ENCODE results near the gene ANKRD60. TPM values are rescaled to one million over a fixed set of nuclear protein-coding genes. Genes with fewer than 3 reads are reported as not detected.

ANKRD60 gene
- total RNA-seq, 1 donor from 2014 or later = not detected

DNA sequence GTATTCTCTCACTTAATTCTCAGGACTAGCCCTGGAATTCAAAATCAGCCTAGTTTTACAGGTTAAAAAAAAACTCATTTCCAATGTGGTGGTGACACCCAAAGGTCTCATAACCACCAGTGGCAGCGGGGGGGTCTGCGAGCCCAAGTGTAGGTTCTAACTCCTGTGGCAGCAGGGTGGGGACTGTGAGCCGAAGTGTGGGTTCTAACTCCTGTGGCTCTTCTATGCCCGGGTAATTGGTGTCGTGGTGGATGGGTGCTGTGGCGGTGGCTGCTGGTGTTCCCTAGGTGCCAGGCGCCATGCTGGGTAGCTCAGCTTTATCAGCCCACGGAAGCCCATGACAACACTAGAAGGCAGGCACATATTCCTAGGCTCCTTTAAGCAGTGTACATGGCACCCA, 4.9 kb upstream of the ANKRD60 start:
- H3K27me3 ChIP-seq = peaks cover 9% of the 10 kb centered on the region
- peaks cover 11% of the 10 kb centered on the region for H3K36me3 ChIP-seq
- peaks cover 3% of the 10 kb centered on the region for H3K4me1 ChIP-seq
- no peaks in the 10 kb centered on the region for H3K9me3 ChIP-seq
- ATAC-seq (no peak), DNase-seq (no peak)
- H3K27ac ChIP-seq = no peak overlapping the region
- intact Hi-C loops (cut with DNase I) = no loop called here
- H3K4me3 ChIP-seq = no peak overlapping the region
- TF ChIP-seq, protein P1, sequence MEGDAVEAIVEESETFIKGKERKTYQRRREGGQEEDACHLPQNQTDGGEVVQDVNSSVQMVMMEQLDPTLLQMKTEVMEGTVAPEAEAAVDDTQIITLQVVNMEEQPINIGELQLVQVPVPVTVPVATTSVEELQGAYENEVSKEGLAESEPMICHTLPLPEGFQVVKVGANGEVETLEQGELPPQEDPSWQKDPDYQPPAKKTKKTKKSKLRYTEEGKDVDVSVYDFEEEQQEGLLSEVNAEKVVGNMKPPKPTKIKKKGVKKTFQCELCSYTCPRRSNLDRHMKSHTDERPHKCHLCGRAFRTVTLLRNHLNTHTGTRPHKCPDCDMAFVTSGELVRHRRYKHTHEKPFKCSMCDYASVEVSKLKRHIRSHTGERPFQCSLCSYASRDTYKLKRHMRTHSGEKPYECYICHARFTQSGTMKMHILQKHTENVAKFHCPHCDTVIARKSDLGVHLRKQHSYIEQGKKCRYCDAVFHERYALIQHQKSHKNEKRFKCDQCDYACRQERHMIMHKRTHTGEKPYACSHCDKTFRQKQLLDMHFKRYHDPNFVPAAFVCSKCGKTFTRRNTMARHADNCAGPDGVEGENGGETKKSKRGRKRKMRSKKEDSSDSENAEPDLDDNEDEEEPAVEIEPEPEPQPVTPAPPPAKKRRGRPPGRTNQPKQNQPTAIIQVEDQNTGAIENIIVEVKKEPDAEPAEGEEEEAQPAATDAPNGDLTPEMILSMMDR (IDR thresholded peaks at IDR 0.05) = no peak

DNA sequence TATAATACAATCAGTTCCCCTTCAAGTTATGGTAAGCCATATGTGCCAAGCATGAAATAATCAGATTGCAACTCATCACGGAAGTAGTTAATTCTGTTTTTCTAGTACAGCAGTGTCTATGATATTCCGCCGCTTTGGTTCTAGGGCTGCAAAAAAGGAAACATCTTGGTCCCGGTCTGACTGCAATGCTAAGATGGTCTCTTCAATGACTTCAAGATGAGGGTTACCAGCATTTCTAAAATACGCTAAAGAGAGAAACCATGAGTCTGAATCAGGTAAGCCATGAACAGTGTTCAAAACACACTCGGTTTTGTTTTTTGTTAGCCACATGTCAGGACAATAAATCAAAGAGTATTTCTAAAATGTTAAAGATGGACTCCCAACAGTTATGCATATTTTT, 3.2 kb upstream of the ANKRD60 start:
- Histone ChIP-seq H3K4me3 (no peak overlapping the region), H3K4me1 (peaks cover 3% of the 10 kb centered on the region), H3K9me3 (no peaks in the 10 kb centered on the region), H3K36me3 (peaks cover 11% of the 10 kb centered on the region), H3K27me3 (peaks cover 25% of the 10 kb centered on the region), H3K27ac (no peak overlapping the region)
- ATAC-seq (no peak), DNase-seq (no peak)
- intact Hi-C loops (cut with DNase I) = no loop called here
- TF ChIP-seq, protein P1 (IDR thresholded peaks at IDR 0.05) = no peak

DNA sequence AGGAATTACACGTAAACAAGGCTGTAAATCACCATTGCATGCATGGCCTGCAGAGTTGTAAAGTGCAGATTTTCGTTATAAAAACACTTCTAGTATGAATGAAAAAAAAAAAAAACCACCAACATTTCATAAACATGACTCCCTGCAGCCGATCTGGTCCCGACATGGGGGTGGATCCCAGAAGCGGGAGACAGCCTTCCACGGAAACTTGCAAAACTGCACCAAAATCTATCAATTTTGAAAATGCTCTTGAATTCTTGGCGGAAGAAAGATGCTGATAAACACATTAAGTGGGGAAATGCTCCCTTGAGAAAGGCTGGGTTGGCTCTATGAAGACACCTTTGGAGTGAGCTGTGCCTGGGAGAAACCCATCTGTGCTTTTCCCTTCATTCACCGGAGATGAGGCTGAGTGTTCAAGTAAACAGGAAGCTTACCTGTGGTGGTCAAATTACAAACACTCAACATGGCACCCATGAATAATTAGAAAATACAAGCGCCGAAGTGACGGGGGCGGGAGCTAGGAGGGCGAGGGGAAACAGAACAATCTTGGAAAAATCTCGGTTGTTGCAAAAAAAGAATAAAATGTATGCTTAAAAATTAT, 845 bp upstream of the ANKRD60 start:
- H3K9me3 ChIP-seq = no peaks in the 10 kb centered on the region
- H3K4me1 ChIP-seq = peaks cover 3% of the 10 kb centered on the region
- peaks cover 35% of the 10 kb centered on the region for H3K27me3 ChIP-seq
- intact Hi-C loops (cut with DNase I) = no loop called here
- H3K4me3 ChIP-seq = no peak overlapping the region
- TF ChIP-seq, protein P1 (IDR thresholded peaks at IDR 0.05) = no peak
- H3K36me3 ChIP-seq = peaks cover 2% of the 10 kb centered on the region
- no peak overlapping the region for H3K27ac ChIP-seq
- DNase-seq = no peak
- no peak for ATAC-seq

DNA sequence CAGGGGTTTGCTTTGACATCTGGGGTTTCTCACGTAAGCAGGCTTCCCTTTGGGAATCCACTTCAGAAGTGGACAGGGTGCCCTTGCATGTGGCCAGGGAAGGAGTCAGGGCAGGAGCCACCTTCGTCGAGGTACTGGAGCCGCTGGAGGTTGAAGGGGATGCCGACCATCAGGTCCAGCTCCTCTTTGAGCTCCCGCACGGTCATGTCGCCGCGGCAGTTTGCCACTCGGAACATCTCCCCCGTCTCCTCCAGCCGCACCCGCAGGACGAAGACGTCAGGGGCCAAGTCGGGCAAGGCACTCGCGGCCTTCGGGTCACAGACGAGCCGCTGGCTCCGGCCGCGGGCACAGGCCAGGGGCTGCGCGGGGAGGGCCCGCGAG, 360 bp downstream of the ANKRD60 start:
- peak; percentile 32 for ATAC-seq
- no peaks in the 10 kb centered on the region for H3K36me3 ChIP-seq
- no peak overlapping the region for H3K27ac ChIP-seq
- TF ChIP-seq, protein P1 (IDR thresholded peaks at IDR 0.05) = no peak
- no peaks in the 10 kb centered on the region for H3K9me3 ChIP-seq
- H3K4me1 ChIP-seq = peaks cover 3% of the 10 kb centered on the region
- no peak overlapping the region for H3K4me3 ChIP-seq
- no peak for DNase-seq
- H3K27me3 ChIP-seq = peaks cover 41% of the 10 kb centered on the region
- intact Hi-C loops (cut with DNase I) = no loop called here

DNA sequence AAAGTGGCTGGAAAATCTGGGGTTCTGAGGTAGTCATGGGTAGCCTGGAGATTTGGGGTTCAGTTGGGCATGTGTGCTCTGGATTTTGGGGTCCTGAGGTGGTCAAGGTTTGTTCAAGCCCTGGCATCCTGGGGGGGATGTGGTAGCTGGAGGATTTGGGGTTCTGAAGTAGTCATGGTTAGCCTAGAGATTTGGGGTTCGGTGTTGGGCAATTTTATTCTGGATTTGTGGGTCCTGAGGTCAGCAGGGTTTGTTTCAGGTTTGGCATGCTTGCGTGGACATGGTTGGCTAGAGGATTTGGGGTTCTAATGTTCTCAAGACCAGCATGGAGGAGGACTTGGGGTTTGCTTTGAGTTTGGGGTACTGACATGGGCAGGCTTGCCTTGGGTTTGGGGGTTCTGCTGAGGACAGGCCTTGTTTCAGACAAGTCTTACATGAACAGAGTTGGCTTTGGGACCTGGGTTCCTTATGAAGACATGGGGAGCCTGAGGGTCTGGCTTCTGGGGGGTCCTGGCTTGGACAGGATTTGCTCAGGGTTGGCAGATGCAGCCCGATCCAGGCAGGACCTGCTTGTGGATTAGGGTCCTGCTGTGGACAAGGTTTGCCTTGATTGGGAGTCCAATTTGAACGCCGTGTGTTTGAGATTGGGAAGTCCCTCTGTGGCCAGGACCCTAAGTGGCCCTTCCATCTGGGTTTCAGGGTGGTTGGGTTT, 906 bp downstream of the ANKRD60 start:
- Histone ChIP-seq H3K9me3 (no peaks in the 10 kb centered on the region), H3K27ac (no peak overlapping the region), H3K27me3 (peaks cover 44% of the 10 kb centered on the region), H3K4me1 (peaks cover 3% of the 10 kb centered on the region), H3K36me3 (no peaks in the 10 kb centered on the region), H3K4me3 (no peak overlapping the region)
- intact Hi-C loops (cut with DNase I) = no loop called here
- no peak for DNase-seq
- no peak for ATAC-seq
- TF ChIP-seq, protein P1 (IDR thresholded peaks at IDR 0.05) = no peak

All from upper lobe of right lung (tissue), 1 donor.